HTR-8/SVneo (cell line): ENCODE results near the gene ZNF525.
"Not testable (repeated sequence)": the region's sequence is repeated elsewhere in the genome, so short reads cannot be mapped to it uniquely, and the experiment has no call there.

ENCODE experiments used
- DNase-seq: peaks from one replicate; pipeline ENCODE4 v3.0.0; 2011; ENCODE audit warnings: low spot score, mixed read lengths; ENCODE audit not compliant: insufficient read length
- FAIRE-seq: peaks from 2 replicates; lab custom pipeline; 2011; peaks lifted over from hg19 to GRCh38; lab: Jason Lieb, UNC

ZNF525 gene

DNA sequence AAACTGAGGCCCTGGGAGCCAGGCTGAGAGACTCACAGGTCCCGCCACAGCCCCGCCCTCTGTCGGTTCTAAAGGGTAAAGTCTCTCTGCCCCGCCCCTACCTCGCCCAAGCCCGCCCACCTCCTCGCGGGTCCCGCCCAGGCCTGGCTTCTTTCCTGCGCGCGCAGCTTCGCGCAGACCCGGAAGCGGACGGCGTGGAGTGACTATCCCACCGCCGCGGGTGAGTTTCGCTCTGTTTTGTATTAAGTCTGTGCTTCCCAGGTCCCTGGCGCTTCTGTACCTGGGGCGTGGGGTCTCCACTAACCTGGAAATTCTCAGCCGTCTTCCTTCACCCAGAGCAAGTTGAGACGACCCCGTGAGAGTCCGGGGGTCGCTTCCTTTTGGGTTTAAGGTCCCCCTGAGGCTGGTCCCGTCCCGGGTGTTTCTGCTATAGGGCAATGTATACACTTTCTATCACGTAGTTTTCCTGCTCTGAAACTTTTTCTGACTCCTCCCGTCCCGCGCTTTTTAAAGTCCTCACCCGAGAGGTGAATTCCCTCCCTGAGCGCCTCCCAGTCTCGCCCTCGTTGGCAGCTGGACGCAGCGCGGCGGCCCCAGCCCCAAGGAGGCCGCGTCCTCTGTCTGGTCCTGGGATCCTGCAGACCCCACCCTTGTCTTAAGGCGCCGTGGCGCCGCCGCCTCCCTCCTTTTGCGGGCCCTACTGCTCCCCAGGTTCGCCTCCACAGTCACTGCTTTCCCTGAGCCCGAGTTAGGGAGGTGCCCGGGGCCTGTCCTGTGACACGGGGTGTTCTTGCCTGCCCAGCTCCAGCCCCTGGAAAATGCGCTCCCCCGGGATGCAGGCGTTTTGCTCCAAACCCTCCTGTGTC, 29.7 kb downstream of the ZNF525 start, which contains the start of gene ZNF765:
Gene ZNF765, plus strand, starts transcription at position 176 of the 866 bp plus-strand sequence. CDS start 2,867 bp downstream, outside the sequence.
- FAIRE-seq, result peak; percentile 55
- peak; percentile 81 for DNase-seq

GRCh38 chr19:53395840-53396524, 30.5 kb downstream of the ZNF525 start:
- not testable (repeated sequence) for DNase-seq, FAIRE-seq

DNA sequence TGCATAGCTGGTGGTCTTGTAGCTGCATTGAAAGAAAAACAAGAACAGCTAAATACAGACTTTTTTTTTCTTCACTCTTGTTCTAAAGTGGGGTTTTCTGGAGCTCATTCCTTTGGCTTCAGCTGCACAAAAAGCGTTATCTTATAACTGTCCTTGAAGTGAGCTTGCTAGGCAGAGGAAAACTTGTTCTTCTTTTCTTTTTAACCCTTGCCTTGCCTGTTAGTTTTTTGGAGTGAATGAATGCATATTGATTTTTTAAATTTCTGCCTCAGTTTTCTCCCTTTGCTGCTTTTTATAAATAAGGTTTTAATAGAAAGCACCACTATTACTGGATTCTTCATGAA, 31.0 kb downstream of the ZNF525 start:
- DNase-seq, result no peak
- FAIRE-seq, result no peak

- DNase-seq, FAIRE-seq: not testable (repeated sequence)
Measured at GRCh38 chr19:53397918-53398317, 32.4 kb downstream of the ZNF525 start.

- DNase-seq (no peak), FAIRE-seq (no peak)
Measured at GRCh38 chr19:53409505-53410204, 44.1 kb downstream of the ZNF525 start.

GRCh38 chr19:53420520-53421315, 55.2 kb downstream of the ZNF525 start:
- FAIRE-seq, DNase-seq: not testable (repeated sequence)

- FAIRE-seq, result no peak
- no peak for DNase-seq
Measured at GRCh38 chr19:53422551-53422950, 57.0 kb downstream of the ZNF525 start.

GRCh38 chr19:53423074-53423473, 57.6 kb downstream of the ZNF525 start:
- FAIRE-seq, DNase-seq: not testable (repeated sequence)

DNA sequence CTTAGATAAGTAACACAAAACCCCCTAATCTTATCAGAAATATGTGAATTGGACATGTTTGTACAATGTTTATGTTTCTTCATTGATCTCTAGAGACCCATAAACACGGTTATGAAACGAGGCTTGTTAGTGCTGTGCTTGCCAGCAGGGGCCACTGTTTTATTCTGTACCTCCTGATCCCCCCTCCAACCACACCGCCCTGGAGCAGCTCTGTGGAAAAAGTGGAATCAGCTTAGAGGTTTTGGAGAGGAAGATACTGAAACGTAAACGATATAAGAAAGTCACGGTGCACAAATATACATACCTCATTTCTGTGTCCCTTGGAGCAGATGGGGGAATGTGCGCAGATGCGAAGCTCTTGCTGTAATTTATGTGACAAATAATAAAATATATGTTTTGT, 58.2 kb downstream of the ZNF525 start:
- peak; percentile 90 for FAIRE-seq
- DNase-seq, result not testable (repeated sequence)

- no peak for FAIRE-seq
- DNase-seq, result peak; percentile 37
Measured at GRCh38 chr19:53424968-53425597, 59.6 kb downstream of the ZNF525 start.

GRCh38 chr19:53431399-53432087, 66.0 kb downstream of the ZNF525 start, which contains the start of gene ZNF761:
TSS of gene ZNF761 (plus strand) at chr19:53431984. CDS start at chr19:53447269, 15,285 bp downstream.
- FAIRE-seq (peak; percentile 91), DNase-seq (peak; percentile 82)

GRCh38 chr19:53432088-53432661, 66.7 kb downstream of the ZNF525 start:
- FAIRE-seq (peak; percentile 20), DNase-seq (no peak)
